Measurements from ENCODE around the gene PHOX2B. TPM values are rescaled to one million over a fixed set of nuclear protein-coding genes. Genes with fewer than 3 reads are reported as not detected.

Gene PHOX2B
- total RNA-seq, 1 experiment from 2014 or later, result not detected

DNA sequence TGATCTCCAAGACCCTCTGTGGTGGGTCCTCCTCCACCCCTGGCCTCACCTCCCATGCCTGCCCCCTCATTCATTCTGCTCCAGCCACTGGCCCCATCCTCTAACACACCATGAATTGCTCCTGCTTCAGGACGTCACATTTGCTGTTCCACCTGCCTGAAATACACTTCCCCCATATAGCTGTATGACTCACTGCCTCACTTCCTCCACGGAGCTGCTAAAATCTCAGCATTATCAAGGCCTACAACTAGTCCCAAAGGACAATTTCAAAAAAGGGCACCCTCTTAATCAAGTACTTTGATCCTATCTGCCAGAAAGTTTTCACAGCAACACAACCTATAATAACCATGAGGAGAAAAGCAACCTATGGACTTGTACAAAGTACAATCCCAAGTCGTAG lies 43.6 kb upstream of the PHOX2B start:
- peaks cover 60% of the 10 kb centered on the region for H3K27me3 ChIP-seq (ENCODE audit: insufficient read depth, low read length)
- CTCF ChIA-PET, result no interaction called here
- BruUV-seq (replicated peaks), result no TSS peak
- DNase-seq (ENCODE audit: low read depth, low spot score) (no peak), ATAC-seq (no peak)
- H3K9me2 ChIP-seq (ENCODE audit: insufficient read depth), result no peaks in the 10 kb centered on the region
- H3K79me2 ChIP-seq (ENCODE audit: insufficient read depth, low read length), result no peaks in the 10 kb centered on the region
- H2AFZ ChIP-seq (ENCODE audit: low read depth, low read length, poor library complexity, severe bottlenecking), result no peak overlapping the region
- no peaks in the 10 kb centered on the region for H3K9me3 ChIP-seq (ENCODE audit: control insufficient read depth in 1 of 2, insufficient read depth in 1 of 2, low read depth in 1 of 2, low read length in 2 of 2)
- no peak overlapping the region for H3K27ac ChIP-seq (ENCODE audit: low read depth, low read length)
- no peaks in the 10 kb centered on the region for H4K20me1 ChIP-seq (ENCODE audit: insufficient read depth)
- no peak for TF ChIP-seq SP1 (IDR thresholded peaks at IDR 0.05; ENCODE audit: low read depth)
- no peak for TF ChIP-seq ZFX (IDR thresholded peaks at IDR 0.05)
- no peak for TF ChIP-seq RAD21 (IDR thresholded peaks at IDR 0.05; ENCODE audit: low read depth)
- TF ChIP-seq ZBTB33 (IDR thresholded peaks at IDR 0.05; ENCODE audit: extremely low read depth, insufficient replicate concordance, low read length), result no peak
- TF ChIP-seq TCF7L2 (IDR thresholded peaks at IDR 0.05; ENCODE audit: borderline replicate concordance, extremely low read depth, insufficient read depth, insufficient read length), result no peak
- RAD21 ChIA-PET (ENCODE audit: low non-redundant PET in 1 of 2, low total read pairs in 2 of 2, uncharacterized antibody in 2 of 2, unreplicated experiment in 2 of 2), result no interaction called here
- intact Hi-C loops (cut with micrococcal nuclease), result no loop called here
- H3K4me3 ChIP-seq (replicated peaks in 1 of 2; ENCODE audit: low read depth in 1 of 2, low read length in 2 of 2), result no peak overlapping the region
- no peak overlapping the region for H3K4me2 ChIP-seq (ENCODE audit: low read length)
- no peak overlapping the region for H3K9ac ChIP-seq (ENCODE audit: low read length)
- no peaks in the 10 kb centered on the region for H3K36me3 ChIP-seq (ENCODE audit: control insufficient read depth in 1 of 2, insufficient read depth in 2 of 2, low read length in 2 of 2)
- POLR2A ChIA-PET, result no interaction called here
- H3K4me1 ChIP-seq (ENCODE audit: control insufficient read depth in 1 of 2, insufficient read depth in 2 of 2, low read length in 2 of 2), result no peaks in the 10 kb centered on the region

- RAD21 ChIA-PET (ENCODE audit: low non-redundant PET in 1 of 2, low total read pairs in 2 of 2, uncharacterized antibody in 2 of 2, unreplicated experiment in 2 of 2), result no interaction called here
- CTCF ChIA-PET, result interaction anchor here (0.9 kb wide), 1 partner anchor 96 kb away, joined by 4 read pairs; no protein-coding TSS in a partner anchor
- Histone ChIP-seq H3K4me3 (replicated peaks in 1 of 2; ENCODE audit: low read depth in 1 of 2, low read length in 2 of 2) (no peak overlapping the region), H3K36me3 (ENCODE audit: control insufficient read depth in 1 of 2, insufficient read depth in 2 of 2, low read length in 2 of 2) (no peaks in the 10 kb centered on the region), H3K4me2 (ENCODE audit: low read length) (no peak overlapping the region), H3K9me2 (ENCODE audit: insufficient read depth) (no peaks in the 10 kb centered on the region), H3K27me3 (ENCODE audit: insufficient read depth, low read length) (peaks cover 57% of the 10 kb centered on the region), H3K4me1 (ENCODE audit: control insufficient read depth in 1 of 2, insufficient read depth in 2 of 2, low read length in 2 of 2) (no peaks in the 10 kb centered on the region), H3K9ac (ENCODE audit: low read length) (no peak overlapping the region), H3K9me3 (ENCODE audit: control insufficient read depth in 1 of 2, insufficient read depth in 1 of 2, low read depth in 1 of 2, low read length in 2 of 2) (no peaks in the 10 kb centered on the region), H3K79me2 (ENCODE audit: insufficient read depth, low read length) (no peaks in the 10 kb centered on the region), H2AFZ (ENCODE audit: low read depth, low read length, poor library complexity, severe bottlenecking) (no peak overlapping the region), H3K27ac (ENCODE audit: low read depth, low read length) (no peak overlapping the region), H4K20me1 (ENCODE audit: insufficient read depth) (no peaks in the 10 kb centered on the region)
- no peak for TF ChIP-seq EZH2 (IDR thresholded peaks at IDR 0.05)
- TF ChIP-seq, protein P1, sequence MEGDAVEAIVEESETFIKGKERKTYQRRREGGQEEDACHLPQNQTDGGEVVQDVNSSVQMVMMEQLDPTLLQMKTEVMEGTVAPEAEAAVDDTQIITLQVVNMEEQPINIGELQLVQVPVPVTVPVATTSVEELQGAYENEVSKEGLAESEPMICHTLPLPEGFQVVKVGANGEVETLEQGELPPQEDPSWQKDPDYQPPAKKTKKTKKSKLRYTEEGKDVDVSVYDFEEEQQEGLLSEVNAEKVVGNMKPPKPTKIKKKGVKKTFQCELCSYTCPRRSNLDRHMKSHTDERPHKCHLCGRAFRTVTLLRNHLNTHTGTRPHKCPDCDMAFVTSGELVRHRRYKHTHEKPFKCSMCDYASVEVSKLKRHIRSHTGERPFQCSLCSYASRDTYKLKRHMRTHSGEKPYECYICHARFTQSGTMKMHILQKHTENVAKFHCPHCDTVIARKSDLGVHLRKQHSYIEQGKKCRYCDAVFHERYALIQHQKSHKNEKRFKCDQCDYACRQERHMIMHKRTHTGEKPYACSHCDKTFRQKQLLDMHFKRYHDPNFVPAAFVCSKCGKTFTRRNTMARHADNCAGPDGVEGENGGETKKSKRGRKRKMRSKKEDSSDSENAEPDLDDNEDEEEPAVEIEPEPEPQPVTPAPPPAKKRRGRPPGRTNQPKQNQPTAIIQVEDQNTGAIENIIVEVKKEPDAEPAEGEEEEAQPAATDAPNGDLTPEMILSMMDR (IDR thresholded peaks at IDR 0.05 in 2 of 3, conservative IDR thresholded peaks at IDR 0.05 in 1 of 3; ENCODE audit: borderline replicate concordance in 1 of 3, insufficient read depth in 1 of 3, low read depth in 2 of 3, low read length in 2 of 3), result peak in 2 of 3 experiments; percentile 8 to 19; a peak in 2 of 6 replicates
- ATAC-seq (0 out of 2 replicates have a peak, but pooled peaks have one; percentile 44), DNase-seq (ENCODE audit: low read depth, low spot score) (no peak)
- POLR2A ChIA-PET, result no interaction called here
- BruUV-seq (replicated peaks), result no TSS peak
- intact Hi-C loops (cut with micrococcal nuclease), result no loop called here
These were observed 43.0 kb upstream of the PHOX2B start for GRCh38 chr4:41791557-41791956.

Data from HCT116 (cell line).